NCI-H774 (cell line): ENCODE results near the gene EPO.
A peak's percentile ranks its signal among the peaks of the same experiment; 100 is the strongest.
"Not testable (repeated sequence)": the region's sequence is repeated elsewhere in the genome, so short reads cannot be mapped to it uniquely, and the experiment has no call there.

Source experiments
- DNase-seq: peaks from one replicate; lab custom pipeline; 2025; lab: John Stamatoyannopoulos, UW

The EPO gene

DNA sequence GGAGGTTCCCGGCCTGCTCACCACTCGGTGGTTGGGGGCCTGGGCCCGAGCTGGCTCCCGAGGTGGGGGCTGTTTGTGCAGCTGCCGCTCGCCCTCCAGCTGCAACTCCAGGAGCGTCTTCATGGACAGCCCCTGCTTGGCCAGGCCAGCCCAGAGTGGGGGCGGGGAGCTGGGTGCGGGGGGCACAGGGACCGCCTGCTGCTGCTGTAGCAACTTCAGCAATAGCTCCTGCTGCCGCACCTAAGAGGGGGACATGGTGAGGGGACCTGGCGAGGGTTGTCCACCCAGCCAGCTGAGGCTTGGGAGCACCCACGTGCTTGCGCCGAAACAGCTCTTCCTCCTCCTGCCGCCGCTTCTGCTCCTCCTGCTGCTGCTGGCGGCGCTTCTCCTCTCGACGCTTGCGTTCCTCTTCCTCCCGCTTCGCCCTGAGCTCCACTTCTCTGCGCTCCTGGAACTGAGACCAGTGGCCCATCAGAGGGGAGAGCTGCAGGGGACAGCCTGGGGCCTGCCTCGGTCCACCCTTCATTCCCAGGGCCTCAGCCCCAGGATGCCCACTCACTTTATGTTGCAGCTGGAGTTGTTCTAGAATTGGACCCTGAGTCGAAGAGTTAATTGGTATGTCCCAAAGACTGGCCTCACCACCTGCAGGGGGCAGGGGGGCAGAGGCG lies 37.1 kb upstream of the EPO start:
- no peak for DNase-seq

DNA sequence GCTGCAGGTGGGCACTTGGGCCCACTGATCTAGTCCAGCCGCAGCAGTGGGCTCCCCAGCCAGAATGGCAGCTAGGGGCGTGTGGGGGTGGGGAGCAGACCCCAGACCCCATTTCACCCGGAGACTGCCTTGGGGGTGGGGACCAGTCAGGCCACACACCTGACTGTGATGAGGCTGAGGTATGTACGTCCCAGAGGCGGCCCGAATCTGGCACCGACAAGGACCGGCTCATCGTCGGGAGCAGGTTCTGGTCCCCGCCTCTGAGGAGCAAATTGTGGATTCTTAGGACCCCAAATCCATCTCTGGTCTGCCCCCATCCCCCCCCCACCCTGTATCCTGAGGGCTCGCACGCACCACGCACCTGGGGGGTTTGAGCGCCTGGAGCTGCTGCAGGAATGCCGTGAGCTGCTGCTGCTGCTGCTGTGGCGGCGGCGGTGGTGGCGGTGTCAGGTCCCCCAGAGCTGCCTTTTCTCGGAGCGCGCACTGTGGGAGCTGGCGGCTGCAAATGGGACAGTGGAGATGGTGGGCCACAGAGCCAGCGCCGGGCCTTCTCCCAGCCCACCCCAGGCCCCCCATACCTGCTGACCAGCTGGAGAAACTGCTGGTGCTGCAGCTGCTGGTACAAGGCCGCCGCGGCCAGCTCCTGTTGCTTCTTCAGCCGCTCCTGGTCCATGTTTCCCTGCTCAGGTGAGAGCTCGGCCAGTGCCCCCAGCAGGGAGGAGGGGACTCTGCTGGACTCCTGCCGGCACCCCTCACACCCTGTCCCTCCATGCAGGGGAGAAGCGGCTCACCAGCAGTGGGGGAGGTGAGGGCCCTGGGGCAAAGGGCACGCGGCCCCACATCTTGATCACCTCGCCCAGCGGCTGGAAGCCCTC lies 36.4 kb upstream of the EPO start:
- no peak for DNase-seq

- no peak for DNase-seq
Observed at GRCh38 chr7:100684534-100685042, 35.7 kb upstream of the EPO start.

DNA sequence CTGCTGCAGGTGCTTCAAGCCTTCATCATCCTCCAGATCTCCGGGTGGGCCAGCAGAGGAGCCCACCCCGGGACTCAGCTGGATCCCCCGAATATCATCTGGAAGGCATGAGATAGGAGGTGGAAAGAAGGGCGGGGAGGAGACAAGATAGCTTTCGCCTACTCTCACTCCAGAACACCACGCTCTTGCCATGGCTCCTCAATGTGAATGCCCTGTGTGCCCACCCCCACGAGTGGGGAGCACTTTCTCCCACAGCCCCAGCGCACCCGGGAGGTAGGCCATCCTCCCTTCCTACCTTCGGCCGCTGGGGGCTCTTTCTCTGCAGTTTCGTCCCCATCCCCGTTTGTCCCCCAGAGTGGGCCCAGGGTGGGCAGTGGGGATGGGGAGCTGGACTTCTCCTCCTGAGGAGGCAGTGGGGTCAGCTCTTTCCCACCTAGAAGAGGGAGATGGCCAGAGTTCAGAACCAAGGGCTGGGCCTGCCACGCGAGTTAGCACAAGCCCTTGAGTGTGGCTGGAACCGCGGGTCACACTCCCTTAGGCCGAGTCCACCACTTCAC lies 35.1 kb upstream of the EPO start:
- no peak for DNase-seq

DNA sequence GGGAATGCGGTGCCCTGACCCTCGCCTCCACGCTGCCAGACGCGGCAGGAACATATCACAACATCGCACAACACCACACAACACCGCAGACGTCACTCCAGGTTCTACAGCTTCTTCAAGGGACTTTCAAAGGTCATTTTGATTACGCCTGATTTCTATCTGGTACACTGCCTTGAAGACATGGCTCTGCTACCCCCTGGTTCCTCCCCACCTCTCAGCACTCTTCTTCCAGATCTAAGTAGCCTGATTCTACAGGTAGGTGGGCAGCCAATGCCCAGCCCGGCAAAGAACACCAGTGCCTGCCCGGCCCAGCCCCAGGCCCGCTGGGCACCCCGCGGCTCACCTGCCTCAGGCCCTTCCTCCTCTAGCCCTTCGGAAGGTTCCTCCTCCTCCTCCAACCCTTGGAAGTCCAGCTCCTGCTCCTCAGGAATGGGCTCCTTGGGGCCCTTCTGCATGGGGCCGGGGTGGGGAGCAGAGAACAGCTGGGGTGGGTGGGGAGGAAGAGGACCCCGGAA lies 34.6 kb upstream of the EPO start:
- no peak for DNase-seq

DNA sequence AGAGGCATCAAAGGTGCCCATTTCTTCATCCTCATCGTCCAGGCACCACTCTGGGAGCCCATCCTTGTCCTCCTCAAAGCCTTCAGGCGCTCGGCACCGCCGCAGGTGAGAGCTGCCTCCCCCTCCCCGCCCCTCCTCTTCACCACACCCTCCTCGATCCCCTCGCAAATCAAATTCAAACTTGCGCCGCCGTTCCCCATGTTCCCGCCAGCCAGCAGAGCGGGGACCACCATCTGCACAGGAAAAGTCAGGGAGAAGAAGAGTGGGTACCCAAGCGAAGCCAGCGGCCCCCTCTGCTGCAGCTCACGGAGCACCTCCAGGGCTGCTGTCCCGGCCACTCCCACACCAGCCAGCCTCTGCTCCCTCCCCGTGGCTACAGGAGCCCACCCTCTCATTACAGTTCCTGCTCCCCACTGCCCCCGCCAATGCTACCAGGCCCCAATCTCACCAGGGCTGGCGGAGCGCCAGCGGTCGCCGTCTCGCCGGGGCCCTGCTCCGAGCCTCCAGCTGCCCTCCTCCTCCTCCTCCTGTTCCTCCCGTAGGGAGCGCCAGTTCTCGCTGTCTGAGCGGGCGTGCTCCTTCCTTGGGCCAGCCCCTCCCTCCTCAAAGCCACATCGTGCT lies 34.0 kb upstream of the EPO start:
- no peak for DNase-seq

DNA sequence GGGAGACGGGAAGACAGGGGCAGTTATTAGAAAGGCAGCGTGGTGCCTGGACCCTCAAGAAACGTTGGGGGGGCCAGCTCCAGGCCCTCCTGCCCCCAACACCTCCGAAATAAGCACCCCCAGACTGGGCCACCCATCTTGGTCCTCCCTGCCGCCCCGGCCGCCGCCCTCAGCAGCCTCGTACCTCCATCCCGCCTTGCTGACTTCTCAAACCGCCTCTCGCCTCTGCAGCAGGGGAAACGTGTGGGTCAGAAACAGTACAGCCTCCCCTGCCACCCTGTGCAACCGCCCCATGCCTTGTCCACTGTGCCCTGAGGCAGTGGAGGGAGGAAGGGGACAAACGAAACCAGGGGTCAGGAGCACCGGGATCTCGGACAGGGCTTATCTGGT lies 33.5 kb upstream of the EPO start:
- DNase-seq: no peak

GRCh38 chr7:100687261-100687660 lies 33.0 kb upstream of the EPO start:
- no peak for DNase-seq

DNA sequence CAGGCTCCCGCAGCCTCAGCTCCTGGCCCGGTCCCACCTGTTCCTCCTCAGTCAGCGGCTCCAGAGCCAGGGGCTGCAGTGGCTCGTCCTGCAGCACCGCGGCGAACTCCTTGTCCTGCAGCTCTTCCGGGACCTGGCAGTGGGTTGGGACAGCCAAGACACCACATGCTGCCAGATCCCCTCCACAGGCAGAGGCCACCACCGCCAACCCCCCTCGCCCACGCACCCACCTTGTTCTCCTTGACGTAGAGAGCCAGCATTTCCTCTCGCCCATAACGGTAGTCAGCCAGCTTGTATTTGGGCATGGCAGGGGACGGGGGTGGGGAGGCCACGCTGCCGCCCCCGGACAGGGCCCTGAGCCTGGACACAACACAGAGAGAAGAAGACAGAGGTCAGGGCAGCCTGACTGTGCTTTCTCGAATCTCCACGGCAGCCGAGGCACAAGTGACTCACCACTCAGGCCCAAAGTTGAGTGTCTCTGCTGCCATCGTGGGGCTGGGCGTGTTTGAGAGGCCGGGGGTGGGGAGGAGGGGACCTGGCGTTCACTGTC lies 32.4 kb upstream of the EPO start:
- DNase-seq: no peak

DNA sequence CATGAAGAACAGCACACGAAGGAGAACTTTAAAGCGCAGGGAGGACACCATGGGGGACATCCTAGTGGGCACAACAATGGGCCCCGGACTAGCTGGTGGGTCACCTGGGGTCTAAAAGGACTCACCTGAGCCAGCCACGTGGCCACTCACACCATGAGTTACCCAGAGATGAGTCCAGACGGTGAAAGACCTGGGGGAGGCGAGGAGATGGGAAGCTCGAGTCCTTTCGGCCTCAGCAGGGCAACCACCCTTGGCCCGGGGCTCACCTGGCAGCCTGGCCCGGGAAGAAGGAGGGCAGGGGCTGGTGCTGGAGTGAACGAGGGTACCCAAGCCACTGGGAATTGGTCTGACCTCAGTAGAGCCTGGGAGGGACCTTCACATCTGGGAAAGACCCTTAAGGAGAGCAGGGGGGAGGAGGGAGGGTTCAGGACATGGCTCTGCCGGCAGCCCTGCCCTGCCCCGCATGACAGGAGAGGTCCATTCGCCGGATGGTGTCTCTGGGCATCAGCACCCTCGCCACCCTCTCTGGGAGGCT lies 31.9 kb upstream of the EPO start:
- no peak for DNase-seq

DNA sequence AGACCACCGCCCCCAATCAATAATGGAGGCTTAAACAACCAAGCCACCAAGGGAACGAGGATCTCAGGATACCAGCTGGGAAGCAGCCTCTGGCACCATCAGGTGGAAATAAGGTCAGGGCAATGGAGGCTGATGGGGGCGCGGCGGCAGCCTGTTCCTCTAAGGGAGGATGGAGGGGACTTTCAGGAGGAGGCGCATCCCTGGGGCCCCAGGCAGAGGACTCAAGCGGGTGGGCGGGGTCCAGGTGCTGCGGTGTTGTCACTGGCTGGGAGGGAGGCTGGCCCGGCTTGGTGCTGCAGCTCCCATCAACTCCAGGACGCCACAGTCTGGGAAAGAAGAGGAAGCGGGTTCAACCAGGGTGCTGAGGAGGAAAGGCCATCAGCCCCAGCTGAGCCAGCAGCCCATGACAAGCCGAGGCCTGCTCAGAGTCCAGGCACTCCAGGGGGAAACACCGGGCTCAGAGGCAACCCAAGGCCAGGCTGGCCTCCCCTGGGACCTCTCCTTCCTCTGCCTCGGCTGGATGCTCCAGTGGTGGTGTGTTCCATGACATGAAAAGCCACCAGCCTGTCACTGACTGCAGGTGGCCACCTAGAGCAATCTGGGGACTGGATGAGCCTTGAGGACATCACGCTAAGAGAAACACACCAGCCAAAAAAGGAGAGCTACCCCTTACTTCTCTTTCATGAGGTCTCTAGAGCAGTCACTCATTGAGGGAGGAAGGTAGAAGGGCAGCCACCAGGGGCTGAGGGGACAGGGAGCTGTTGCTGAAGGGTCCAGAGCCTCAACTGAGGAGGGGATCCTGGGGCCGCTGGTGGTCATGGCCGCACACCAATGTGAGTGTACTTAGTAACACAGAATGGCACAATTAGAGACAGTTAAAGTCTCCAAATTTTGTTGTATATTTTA lies 30.8 kb upstream of the EPO start:
- no peak for DNase-seq

GRCh38 chr7:100691676-100692577 lies 28.3 kb upstream of the EPO start:
- DNase-seq: peak; percentile 32

- no peak for DNase-seq
Observed at GRCh38 chr7:100692578-100692961, 27.7 kb upstream of the EPO start.

DNA sequence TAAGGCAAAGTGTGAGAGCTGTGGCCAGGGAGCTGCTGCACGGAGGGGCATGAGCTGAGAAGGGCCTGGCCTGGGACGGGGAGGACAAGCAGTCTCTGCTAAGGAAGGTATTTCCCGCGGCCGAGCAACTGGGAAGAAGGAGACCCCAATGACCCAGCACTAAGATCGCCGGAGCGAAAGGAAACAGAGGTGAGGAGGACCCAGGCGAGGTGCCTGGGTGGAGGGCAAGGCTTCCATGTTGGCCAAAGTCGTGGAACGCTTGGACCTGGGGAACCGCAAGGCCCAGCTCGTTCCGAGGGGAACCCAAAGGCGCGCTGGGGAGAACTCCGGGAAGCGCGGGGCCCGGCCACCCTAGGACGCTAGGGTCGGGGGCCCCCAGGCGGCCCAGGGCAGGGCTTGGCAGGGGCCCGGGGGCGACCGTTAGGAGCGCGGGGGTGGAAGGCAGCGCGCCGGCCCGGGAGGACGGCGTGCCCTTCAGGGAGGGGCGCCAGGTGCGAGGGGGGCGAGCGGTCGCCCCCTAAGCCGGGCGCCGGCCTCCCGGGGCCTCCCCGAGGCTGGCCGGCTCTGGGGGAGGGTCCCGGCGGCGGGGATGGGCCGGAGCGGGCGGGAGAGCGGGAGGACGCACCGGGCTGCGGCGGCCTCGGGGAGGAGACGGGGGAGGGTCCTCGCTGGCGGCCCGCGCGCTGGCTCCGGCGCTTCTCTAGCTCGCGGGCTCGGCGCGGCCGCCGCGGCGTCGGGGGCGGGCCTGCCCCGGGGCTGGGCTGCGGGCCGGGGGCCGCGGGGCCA lies 26.8 kb upstream of the EPO start:
- DNase-seq: no peak

DNA sequence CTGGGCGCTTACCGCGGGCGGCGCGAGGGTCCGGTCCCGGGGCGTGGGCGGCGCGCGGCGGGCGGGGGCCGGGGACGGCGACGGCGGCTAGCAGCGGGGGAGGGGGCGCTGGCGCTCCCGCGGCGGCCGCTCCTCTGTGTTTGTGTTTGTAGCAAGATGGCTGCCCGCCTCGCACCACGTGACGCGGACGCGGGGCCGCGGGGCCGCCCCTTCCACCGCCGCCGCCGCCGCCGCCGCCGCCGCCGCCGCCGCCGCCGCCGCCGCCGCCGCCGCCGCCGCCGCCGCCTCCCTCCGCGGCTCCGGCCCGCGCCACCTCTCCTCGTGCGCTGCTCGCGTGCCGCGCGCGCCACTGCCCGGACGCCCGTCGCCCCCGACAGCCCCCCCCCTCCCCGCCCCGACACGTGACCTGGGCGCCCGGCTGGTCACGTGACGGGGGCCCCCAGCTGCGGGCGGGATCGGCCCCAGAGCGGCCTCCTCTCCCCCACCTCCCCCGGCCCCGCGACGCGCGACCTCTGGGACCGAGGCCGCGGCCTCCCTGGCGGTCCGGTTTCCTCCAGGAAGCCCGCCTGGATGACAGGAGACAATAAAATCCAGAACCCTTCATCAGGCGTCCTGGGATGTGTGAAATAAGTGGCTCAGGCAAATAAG lies 26.0 kb upstream of the EPO start, which contains the start of gene GIGYF1:
GIGYF1 (minus strand) TSS at position 153 of the 648 bp plus-strand sequence. CDS start 6,012 bp downstream, outside the sequence.
- peak; percentile 68 for DNase-seq

- DNase-seq: no peak
Observed at GRCh38 chr7:100696123-100696521, 24.1 kb upstream of the EPO start.

GRCh38 chr7:100699018-100699417 lies 21.2 kb upstream of the EPO start:
- no peak for DNase-seq

DNA sequence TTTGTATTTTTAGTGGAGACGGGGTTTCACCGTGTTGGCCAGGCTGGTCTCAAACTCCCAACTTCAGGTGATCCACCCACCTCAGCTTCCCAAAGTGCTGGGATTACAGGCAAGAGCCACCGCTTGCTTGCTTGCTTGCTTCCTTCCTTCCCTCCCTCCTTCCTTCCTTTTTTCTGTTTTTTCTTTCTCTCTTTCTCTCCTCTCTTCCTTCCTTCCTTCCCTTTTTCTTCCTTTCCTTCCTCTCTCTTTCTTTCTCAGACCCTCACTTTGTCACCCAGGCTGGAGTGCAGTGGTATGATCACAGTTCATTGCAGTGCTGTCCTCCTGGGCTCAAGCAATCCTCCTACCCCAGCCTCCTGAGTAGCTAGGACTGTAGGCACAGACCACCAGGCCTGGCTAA lies 19.2 kb upstream of the EPO start:
- not testable (repeated sequence) for DNase-seq
